ENCODE results near the gene PEAK1.

DNA sequence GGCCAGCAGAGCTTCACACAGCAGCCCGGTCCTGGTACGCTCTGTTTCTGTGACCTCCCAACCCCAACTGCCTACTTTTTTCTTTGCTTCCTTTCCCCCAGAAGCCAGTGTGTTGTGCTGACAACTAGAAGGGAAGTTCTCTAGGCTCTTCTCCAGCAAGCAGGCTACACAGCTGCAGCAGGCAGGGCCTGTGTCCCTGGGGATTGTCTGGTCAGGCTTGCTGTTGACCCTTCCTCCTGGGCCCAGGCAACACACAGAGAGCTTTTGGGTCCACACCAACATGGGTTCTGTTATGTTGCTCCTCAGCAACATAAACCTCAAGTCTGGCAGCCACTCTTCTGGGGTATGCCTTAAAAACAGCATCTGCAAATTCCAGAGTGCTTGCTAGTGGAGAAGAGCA lies 312.8 kb downstream of the PEAK1 start:
- TF ChIP-seq, protein P1, sequence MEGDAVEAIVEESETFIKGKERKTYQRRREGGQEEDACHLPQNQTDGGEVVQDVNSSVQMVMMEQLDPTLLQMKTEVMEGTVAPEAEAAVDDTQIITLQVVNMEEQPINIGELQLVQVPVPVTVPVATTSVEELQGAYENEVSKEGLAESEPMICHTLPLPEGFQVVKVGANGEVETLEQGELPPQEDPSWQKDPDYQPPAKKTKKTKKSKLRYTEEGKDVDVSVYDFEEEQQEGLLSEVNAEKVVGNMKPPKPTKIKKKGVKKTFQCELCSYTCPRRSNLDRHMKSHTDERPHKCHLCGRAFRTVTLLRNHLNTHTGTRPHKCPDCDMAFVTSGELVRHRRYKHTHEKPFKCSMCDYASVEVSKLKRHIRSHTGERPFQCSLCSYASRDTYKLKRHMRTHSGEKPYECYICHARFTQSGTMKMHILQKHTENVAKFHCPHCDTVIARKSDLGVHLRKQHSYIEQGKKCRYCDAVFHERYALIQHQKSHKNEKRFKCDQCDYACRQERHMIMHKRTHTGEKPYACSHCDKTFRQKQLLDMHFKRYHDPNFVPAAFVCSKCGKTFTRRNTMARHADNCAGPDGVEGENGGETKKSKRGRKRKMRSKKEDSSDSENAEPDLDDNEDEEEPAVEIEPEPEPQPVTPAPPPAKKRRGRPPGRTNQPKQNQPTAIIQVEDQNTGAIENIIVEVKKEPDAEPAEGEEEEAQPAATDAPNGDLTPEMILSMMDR (IDR thresholded peaks at IDR 0.05; ENCODE audit: insufficient read depth, low read length): no peak
- TF ChIP-seq POLR2AphosphoS5 (IDR thresholded peaks at IDR 0.05; ENCODE audit: low read depth) (no peak), SPI1 (IDR thresholded peaks at IDR 0.05; ENCODE audit: borderline replicate concordance, low read depth) (no peak)
- TF ChIP-seq, protein P2, sequence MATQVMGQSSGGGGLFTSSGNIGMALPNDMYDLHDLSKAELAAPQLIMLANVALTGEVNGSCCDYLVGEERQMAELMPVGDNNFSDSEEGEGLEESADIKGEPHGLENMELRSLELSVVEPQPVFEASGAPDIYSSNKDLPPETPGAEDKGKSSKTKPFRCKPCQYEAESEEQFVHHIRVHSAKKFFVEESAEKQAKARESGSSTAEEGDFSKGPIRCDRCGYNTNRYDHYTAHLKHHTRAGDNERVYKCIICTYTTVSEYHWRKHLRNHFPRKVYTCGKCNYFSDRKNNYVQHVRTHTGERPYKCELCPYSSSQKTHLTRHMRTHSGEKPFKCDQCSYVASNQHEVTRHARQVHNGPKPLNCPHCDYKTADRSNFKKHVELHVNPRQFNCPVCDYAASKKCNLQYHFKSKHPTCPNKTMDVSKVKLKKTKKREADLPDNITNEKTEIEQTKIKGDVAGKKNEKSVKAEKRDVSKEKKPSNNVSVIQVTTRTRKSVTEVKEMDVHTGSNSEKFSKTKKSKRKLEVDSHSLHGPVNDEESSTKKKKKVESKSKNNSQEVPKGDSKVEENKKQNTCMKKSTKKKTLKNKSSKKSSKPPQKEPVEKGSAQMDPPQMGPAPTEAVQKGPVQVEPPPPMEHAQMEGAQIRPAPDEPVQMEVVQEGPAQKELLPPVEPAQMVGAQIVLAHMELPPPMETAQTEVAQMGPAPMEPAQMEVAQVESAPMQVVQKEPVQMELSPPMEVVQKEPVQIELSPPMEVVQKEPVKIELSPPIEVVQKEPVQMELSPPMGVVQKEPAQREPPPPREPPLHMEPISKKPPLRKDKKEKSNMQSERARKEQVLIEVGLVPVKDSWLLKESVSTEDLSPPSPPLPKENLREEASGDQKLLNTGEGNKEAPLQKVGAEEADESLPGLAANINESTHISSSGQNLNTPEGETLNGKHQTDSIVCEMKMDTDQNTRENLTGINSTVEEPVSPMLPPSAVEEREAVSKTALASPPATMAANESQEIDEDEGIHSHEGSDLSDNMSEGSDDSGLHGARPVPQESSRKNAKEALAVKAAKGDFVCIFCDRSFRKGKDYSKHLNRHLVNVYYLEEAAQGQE (IDR thresholded peaks at IDR 0.05; ENCODE audit: insufficient replicate concordance, low read depth): no peak
